GM21529 (cell line): Measurements from ENCODE around the gene METTL8.

Experiments
- ATAC-seq: cut with Tn5 transposase; IDR thresholded peaks from one replicate; pipeline ENCODE4 v1.9.1; 2021; ENCODE audit not compliant: unreplicated experiment

Gene METTL8

GRCh38 chr2:171347591-171348032 is 86.2 kb downstream of the METTL8 start:
- peak; percentile 44 for ATAC-seq

- peak; percentile 69 for ATAC-seq
Measured at GRCh38 chr2:171346723-171347557, 86.8 kb downstream of the METTL8 start.

GRCh38 chr2:171345971-171346722 is 87.6 kb downstream of the METTL8 start:
- no peak for ATAC-seq

GRCh38 chr2:171344182-171344581 is 89.6 kb downstream of the METTL8 start:
- ATAC-seq, result no peak

- ATAC-seq, result no peak
Measured at GRCh38 chr2:171342067-171342413, 91.8 kb downstream of the METTL8 start.

- ATAC-seq, result no peak
Measured at GRCh38 chr2:171341394-171342066, 92.3 kb downstream of the METTL8 start.

- ATAC-seq, result no peak
Measured at GRCh38 chr2:171334946-171335345, 98.8 kb downstream of the METTL8 start.

GRCh38 chr2:171334171-171334570 is 99.6 kb downstream of the METTL8 start:
- no peak for ATAC-seq

GRCh38 chr2:171330155-171330956 is 103.4 kb downstream of the METTL8 start:
- no peak for ATAC-seq

GRCh38 chr2:171327043-171327496 is 106.7 kb downstream of the METTL8 start:
- no peak for ATAC-seq

- peak; percentile 53 for ATAC-seq
Measured at GRCh38 chr2:171325886-171326585, 107.8 kb downstream of the METTL8 start.

GRCh38 chr2:171323971-171324528 is 109.7 kb downstream of the METTL8 start:
- ATAC-seq, result no peak

GRCh38 chr2:171322928-171323327 is 110.9 kb downstream of the METTL8 start:
- no peak for ATAC-seq

GRCh38 chr2:171320731-171321130 is 113.1 kb downstream of the METTL8 start:
- ATAC-seq, result no peak

GRCh38 chr2:171320208-171320621 is 113.6 kb downstream of the METTL8 start:
- peak; percentile 34 for ATAC-seq

- peak; percentile 49 for ATAC-seq
Measured at GRCh38 chr2:171319164-171319810, 114.5 kb downstream of the METTL8 start.

GRCh38 chr2:171318463-171318934 is 115.3 kb downstream of the METTL8 start:
- no peak for ATAC-seq

- no peak for ATAC-seq
Measured at GRCh38 chr2:171317492-171318125, 116.2 kb downstream of the METTL8 start.
